NCI-H2196 treated with DMSO at 0.1 percent for 48 hours (cell line): ENCODE measurements around the gene RBL2.
"Not testable (repeated sequence)": the region's sequence is repeated elsewhere in the genome, so short reads cannot be mapped to it uniquely, and the experiment has no call there.

Experiments used
- DNase-seq: peaks from one replicate; lab custom pipeline; 2025; ENCODE audit not compliant: unreplicated experiment; lab: John Stamatoyannopoulos, UW

The RBL2 gene, protein sequence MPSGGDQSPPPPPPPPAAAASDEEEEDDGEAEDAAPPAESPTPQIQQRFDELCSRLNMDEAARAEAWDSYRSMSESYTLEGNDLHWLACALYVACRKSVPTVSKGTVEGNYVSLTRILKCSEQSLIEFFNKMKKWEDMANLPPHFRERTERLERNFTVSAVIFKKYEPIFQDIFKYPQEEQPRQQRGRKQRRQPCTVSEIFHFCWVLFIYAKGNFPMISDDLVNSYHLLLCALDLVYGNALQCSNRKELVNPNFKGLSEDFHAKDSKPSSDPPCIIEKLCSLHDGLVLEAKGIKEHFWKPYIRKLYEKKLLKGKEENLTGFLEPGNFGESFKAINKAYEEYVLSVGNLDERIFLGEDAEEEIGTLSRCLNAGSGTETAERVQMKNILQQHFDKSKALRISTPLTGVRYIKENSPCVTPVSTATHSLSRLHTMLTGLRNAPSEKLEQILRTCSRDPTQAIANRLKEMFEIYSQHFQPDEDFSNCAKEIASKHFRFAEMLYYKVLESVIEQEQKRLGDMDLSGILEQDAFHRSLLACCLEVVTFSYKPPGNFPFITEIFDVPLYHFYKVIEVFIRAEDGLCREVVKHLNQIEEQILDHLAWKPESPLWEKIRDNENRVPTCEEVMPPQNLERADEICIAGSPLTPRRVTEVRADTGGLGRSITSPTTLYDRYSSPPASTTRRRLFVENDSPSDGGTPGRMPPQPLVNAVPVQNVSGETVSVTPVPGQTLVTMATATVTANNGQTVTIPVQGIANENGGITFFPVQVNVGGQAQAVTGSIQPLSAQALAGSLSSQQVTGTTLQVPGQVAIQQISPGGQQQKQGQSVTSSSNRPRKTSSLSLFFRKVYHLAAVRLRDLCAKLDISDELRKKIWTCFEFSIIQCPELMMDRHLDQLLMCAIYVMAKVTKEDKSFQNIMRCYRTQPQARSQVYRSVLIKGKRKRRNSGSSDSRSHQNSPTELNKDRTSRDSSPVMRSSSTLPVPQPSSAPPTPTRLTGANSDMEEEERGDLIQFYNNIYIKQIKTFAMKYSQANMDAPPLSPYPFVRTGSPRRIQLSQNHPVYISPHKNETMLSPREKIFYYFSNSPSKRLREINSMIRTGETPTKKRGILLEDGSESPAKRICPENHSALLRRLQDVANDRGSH

GRCh38 chr16:53434377-53435065 lies at the start of gene RBL2:
RBL2 (plus strand) TSS chr16:53434471; CDS start chr16:53434557, 86 bp downstream.
- DNase-seq: peak; percentile 8

- DNase-seq: not testable (repeated sequence)
These were observed 49.7 kb upstream of the RBL2 start for GRCh38 chr16:53384610-53385009.

- no peak for DNase-seq
These were observed 29.3 kb upstream of the RBL2 start for GRCh38 chr16:53404959-53405358.

DNA sequence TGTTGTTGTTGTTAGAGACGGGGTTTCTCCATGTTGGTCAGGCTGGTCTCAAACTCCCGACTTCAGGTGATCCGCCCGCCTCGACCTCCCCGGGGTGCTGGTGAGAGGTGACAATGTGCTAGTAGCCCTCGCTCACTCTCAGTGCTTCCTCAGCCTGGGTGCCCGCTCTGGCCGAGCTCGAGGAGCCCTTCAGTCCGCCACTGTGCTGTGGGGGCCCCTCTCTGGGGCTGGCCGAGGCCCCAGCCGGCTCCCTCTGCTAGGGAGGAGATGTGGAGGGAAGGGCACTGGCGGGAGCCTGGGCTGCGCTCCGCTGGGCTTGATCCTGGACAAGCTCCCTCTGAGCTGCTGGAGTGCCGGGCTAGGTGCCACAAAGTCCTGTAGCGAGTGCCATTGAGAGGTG lies 21.7 kb upstream of the RBL2 start:
- DNase-seq: no peak

DNA sequence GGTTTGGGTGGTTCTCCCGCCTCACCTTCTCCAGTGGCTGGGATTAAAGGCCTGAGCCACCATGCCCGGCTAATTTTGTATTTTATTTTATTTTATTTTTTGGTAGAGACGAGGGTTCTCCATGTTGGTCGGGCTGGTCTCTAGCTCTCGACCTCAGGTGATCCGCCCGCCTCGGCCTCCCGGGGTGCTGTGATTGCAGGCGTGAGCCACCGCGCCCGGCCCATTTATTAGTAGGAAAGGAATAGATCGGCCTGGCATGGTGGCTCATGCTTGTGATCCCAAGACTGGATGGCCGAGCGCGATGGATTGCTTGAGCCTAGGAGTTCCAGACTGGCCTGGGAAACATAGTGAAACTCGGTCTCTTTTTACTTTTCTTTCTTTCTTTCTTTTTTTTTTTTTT lies 20.4 kb upstream of the RBL2 start:
- DNase-seq: no peak

- no peak for DNase-seq
These were observed 19.9 kb upstream of the RBL2 start for GRCh38 chr16:53414381-53414780.

DNA sequence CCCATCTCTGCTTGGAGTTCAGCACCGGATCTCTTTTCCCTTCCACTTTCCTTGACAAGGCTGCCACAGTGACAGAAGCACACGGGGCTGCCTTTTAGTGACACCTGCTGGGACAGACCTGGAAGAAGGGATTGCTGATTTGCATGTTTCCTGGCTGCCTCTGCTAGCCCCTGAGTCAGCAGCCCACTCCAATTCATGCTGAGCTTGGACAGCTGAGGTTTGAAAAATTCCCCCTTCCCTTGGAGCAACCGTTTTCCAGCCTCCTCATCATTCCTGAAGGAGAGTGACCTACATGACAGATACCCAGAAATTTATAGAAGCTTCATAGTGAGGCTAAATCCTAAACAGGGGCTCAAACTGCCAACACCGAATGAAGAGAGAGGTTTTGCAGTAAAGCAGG lies 18.8 kb upstream of the RBL2 start:
- DNase-seq: no peak

- no peak for DNase-seq
These were observed 17.3 kb upstream of the RBL2 start for GRCh38 chr16:53417011-53417410.

DNA sequence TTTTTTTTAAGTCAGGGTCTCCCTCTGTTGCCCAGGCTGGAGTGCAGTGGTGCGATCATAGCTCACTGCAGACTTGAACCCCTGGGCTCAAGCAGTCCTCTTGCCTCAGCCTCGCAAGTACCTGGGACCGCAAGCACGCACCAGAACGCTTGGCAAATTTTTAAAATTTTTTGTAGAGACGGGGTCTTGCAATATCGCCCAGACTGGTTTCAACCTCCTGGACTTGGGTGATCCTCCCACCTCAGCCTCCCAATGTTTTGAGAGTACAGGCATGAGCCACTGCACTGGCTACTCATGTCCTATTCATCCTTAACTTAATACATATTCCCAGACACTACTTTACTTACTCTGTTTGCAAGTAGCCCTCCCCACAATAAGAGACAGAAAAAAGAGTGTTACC lies 16.3 kb upstream of the RBL2 start:
- no peak for DNase-seq

DNA sequence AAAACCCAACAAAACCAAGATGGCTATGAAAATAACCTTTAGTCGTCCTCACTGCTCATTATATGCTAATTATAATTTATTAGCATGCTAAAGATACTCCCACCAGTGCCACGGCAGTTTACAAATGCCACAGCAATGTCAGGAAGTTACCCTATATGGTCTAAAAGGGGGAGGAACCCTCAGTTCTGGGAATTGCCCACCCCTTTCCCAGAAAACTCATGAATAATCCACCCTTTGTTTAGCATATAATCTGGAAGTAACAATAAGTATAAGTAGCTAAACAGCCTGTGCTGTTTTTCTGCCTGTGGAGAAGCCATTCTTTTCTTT lies 14.9 kb upstream of the RBL2 start:
- DNase-seq: not testable (repeated sequence)

GRCh38 chr16:53421248-53421647 lies 13.0 kb upstream of the RBL2 start:
- DNase-seq: no peak

GRCh38 chr16:53423968-53424367 lies 10.3 kb upstream of the RBL2 start:
- DNase-seq: not testable (repeated sequence)

- no peak for DNase-seq
These were observed 5.6 kb upstream of the RBL2 start for GRCh38 chr16:53428681-53429080.

- no peak for DNase-seq
These were observed 4.9 kb upstream of the RBL2 start for GRCh38 chr16:53429221-53429943.

DNA sequence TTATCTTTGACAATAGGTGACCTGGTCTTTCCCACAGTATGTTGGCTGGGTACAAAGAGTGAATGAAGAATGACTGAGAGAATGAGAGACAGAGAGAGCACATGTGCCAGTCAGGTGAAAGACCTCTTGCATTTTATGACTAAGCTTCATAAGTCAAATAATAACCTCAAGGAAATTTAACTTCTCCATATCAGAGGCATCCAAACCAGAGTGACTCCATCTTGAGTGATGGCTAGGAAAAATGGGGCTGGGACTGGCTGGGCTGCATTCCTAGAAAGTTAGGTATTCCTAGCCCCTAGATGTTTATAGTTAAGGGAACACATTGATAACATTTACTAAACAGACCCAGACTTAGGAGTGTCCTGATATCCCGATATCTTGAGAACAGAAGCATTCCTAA lies 3.9 kb upstream of the RBL2 start:
- no peak for DNase-seq

DNA sequence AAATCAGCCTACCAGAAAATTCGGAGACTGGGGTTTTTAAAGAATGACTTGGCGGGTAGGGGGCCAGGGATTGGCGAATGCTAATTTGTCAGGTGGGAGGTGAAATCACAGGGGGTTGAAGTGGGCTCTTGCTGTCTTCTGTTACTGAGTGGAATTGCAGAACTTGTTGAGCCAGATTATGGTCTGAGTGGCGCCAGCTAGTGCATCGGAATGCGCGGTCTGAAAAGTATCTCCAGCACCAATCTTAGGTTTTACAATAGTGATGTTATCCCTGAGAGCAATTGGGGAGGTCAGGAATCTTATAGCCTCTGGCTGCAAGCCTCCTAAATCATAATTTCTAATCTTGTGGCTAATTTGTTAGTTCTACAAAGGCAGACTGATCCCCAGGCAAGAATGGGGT lies 762 bp upstream of the RBL2 start:
- DNase-seq: no peak

GRCh38 chr16:53433930-53434376 lies 318 bp upstream of the RBL2 start:
- no peak for DNase-seq

GRCh38 chr16:53435066-53435688 lies 906 bp downstream of the RBL2 start:
- DNase-seq: peak; percentile 34

DNA sequence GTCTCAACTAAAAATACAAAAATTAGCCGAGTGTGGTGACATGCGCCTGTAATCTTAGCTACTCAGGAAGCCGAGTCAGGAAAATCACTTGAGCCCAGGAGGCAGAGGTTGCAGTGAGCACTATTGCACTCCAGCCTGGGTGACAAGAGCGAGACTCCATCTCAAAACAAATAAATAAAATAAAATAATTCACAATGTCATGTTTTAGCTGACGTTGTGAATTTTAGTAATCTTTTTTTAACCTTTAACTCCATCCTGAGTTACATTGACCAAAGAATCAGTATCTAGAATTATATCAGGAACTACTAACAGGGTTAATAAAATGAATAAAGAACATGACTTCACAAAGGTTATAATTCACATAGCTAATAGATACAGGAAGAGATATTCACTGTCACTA lies 5.9 kb downstream of the RBL2 start:
- no peak for DNase-seq

GRCh38 chr16:53445534-53445933 lies 11.3 kb downstream of the RBL2 start:
- DNase-seq: no peak
